GM12864 (cell line): ENCODE measurements around the gene EIF2B1.
"Not testable (repeated sequence)": the region's sequence is repeated elsewhere in the genome, so short reads cannot be mapped to it uniquely, and the experiment has no call there.

ENCODE experiments used
- DNase-seq: peaks from one replicate; pipeline ENCODE4 v3.0.0-alpha.2; 2011; ENCODE audit warnings: low read depth
- H3K4me3 ChIP-seq: 2 replicates; pipeline ENCODE4 v1.5.1; 2011; ENCODE audit warnings: mild to moderate bottlenecking, low read depth, low read length, control low read depth
- CTCF ChIP-seq: IDR thresholded peaks from 2 replicates; pipeline ENCODE4 v1.5.1; 2011; ENCODE audit warnings: low read depth, mild to moderate bottlenecking, moderate library complexity, low read length, control low read depth, inconsistent platforms; ENCODE audit errors: missing control alignments

Gene EIF2B1

GRCh38 chr12:123607756-123608155, 25.7 kb downstream of the EIF2B1 start:
- TF ChIP-seq CTCF = no peak
- no peak for DNase-seq
- no peak overlapping the region for H3K4me3 ChIP-seq

GRCh38 chr12:123603495-123603894, 30.0 kb downstream of the EIF2B1 start:
- peak overlapping the region; percentile 83; the same call in 1 of the 2 replicates for H3K4me3 ChIP-seq
- not testable (repeated sequence) for DNase-seq

GRCh38 chr12:123602651-123603195, 30.8 kb downstream of the EIF2B1 start:
- no peak for DNase-seq
- no peak for TF ChIP-seq CTCF
- H3K4me3 ChIP-seq = peak overlapping the region; percentile 83

- TF ChIP-seq CTCF = peak; percentile 14
- peak; percentile 65 for DNase-seq
- H3K4me3 ChIP-seq = peak within 1 kb of the TSS; percentile 83
Measured at GRCh38 chr12:123601602-123602489, 31.6 kb downstream of the EIF2B1 start, which contains the start of gene DDX55. TSS of gene DDX55 (plus strand) at chr12:123602099. CDS start at chr12:123602149, 50 bp downstream.

GRCh38 chr12:123599721-123600120, 33.8 kb downstream of the EIF2B1 start:
- no peak for TF ChIP-seq CTCF
- H3K4me3 ChIP-seq = no peak overlapping the region
- DNase-seq = no peak

GRCh38 chr12:123599310-123599709, 34.2 kb downstream of the EIF2B1 start:
- no peak for DNase-seq
- no peak for TF ChIP-seq CTCF

GRCh38 chr12:123598522-123598921, 35.0 kb downstream of the EIF2B1 start:
- no peak overlapping the region for H3K4me3 ChIP-seq
- DNase-seq = no peak
- TF ChIP-seq CTCF = no peak

More at GRCh38 chr12:123599310-123599709, 34.2 kb downstream of the EIF2B1 start:
- no peak overlapping the region for H3K4me3 ChIP-seq
